IMR-90 (cell line): ENCODE results near the gene ST3GAL5. TPM values are rescaled to one million over a fixed set of nuclear protein-coding genes. Genes with fewer than 3 reads are reported as not detected.

Source experiments
- ATAC-seq: fragments of 200-7000 bp; cut with Tn5 transposase; 2 replicates; pipeline ENCODE4 v1.9.1; 2020; ENCODE audit warnings: low read depth, mild to moderate bottlenecking, moderate library complexity
- BruUV-seq: library from RNA; stranded (reverse); fragments of 400-500 nt; replicated peaks from 2 replicates; lab custom pipeline; 2021; lab: Mats Ljungman, UMichigan
- CTCF ChIA-PET: fragments of 300-600 bp; formaldehyde crosslinking; extraction: SDS; loops from one replicate; lab custom pipeline; 2021; ENCODE audit warnings: antibody characterized with exemption; lab: Yijun Ruan, JAX
- POLR2A ChIA-PET: fragments of 300-600 bp; sonication (Branson Sonifier 250); formaldehyde crosslinking; loops from one replicate; lab custom pipeline; 2022; ENCODE audit warnings: antibody characterized with exemption; ENCODE audit not compliant: unreplicated experiment; lab: Charles Lee
- DNase-seq: peaks from one replicate; pipeline ENCODE4 v3.0.0; 2013
- H2AFZ ChIP-seq: replicated peaks from 2 replicates; pipeline ENCODE3; 2013; ENCODE audit warnings: low read length, mild to moderate bottlenecking; ENCODE audit not compliant: poor library complexity
- H2AK5ac ChIP-seq: 2 replicates; pipeline ENCODE4 v1.6.1; 2013; ENCODE audit warnings: low read depth, low read length, inconsistent platforms
- H2AK9ac ChIP-seq: replicated peaks from 2 replicates; pipeline ENCODE3; 2013; ENCODE audit warnings: mild to moderate bottlenecking, low read depth, low read length, moderate library complexity; ENCODE audit not compliant: poor library complexity
- H2BK120ac ChIP-seq: 2 replicates; pipeline ENCODE4 v1.6.1; 2013; ENCODE audit warnings: low read depth, low read length, inconsistent platforms
- H2BK15ac ChIP-seq: 3 replicates; pipeline ENCODE4 v1.6.1; 2013; ENCODE audit warnings: low read depth, low read length, inconsistent platforms
- H2BK20ac ChIP-seq: 2 replicates; pipeline ENCODE4 v1.6.1; 2013; ENCODE audit warnings: low read depth, mild to moderate bottlenecking, inconsistent platforms, low read length, moderate library complexity
- H2BK5ac ChIP-seq: 2 replicates; pipeline ENCODE4 v1.6.1; 2013; ENCODE audit warnings: mild to moderate bottlenecking, low read depth, low read length, inconsistent platforms; ENCODE audit not compliant: poor library complexity, severe bottlenecking
- H3K14ac ChIP-seq: replicated peaks from 2 replicates; pipeline ENCODE4 v1.6.1; 2013; ENCODE audit warnings: low read depth, low read length, inconsistent platforms
- H3K18ac ChIP-seq: 2 replicates; pipeline ENCODE4 v1.6.1; 2013; ENCODE audit warnings: low read depth, low read length, control low read depth
- H3K23ac ChIP-seq: 2 replicates; pipeline ENCODE4 v1.6.1; 2013; ENCODE audit warnings: low read depth, low read length, inconsistent platforms
- H3K27ac ChIP-seq: 2 replicates; pipeline ENCODE4 v1.5.1; 2013; ENCODE audit warnings: mild to moderate bottlenecking, control low read depth, low read length; ENCODE audit not compliant: insufficient read depth
- H3K27me3 ChIP-seq: 2 replicates; pipeline ENCODE4 v1.6.1; 2013; ENCODE audit warnings: low read length; ENCODE audit not compliant: control insufficient read depth, insufficient read depth
- H3K36me3 ChIP-seq: 2 replicates; pipeline ENCODE4 v1.6.1; 2013; ENCODE audit warnings: low read length, mixed read lengths; ENCODE audit not compliant: control insufficient read depth, insufficient read depth
- H3K4ac ChIP-seq: 2 replicates; pipeline ENCODE4 v1.6.1; 2013; ENCODE audit warnings: low read depth, low read length, inconsistent platforms
- H3K4me1 ChIP-seq: 2 replicates; pipeline ENCODE4 v1.6.1; 2013; ENCODE audit warnings: low read length, mixed read lengths; ENCODE audit not compliant: control insufficient read depth, insufficient read depth
- H3K4me2 ChIP-seq: 2 replicates; pipeline ENCODE4 v1.6.1; 2013; ENCODE audit warnings: low read depth, mild to moderate bottlenecking, control low read depth, low read length, moderate library complexity
- H3K4me3 ChIP-seq: 2 replicates; pipeline ENCODE4 v1.5.1; 2013; ENCODE audit warnings: low read depth, mild to moderate bottlenecking, control low read depth, low read length, moderate library complexity; ENCODE audit not compliant: insufficient read depth
- H3K56ac ChIP-seq: 2 replicates; pipeline ENCODE4 v1.6.1; 2013; ENCODE audit warnings: low read length, inconsistent platforms; ENCODE audit not compliant: insufficient read depth; ENCODE audit errors: extremely low read depth
- H3K79me1 ChIP-seq, 2 experiments: 2 replicates each; pipeline ENCODE4 v1.6.1; 2013; ENCODE audit warnings: low read length in 2 of 2, inconsistent platforms in 1 of 2, low read depth in 1 of 2
- H3K9ac ChIP-seq: 2 replicates; pipeline ENCODE4 v1.6.1; 2013; ENCODE audit warnings: low read depth, low read length, control low read depth
- H3K9me1 ChIP-seq: 2 replicates; pipeline ENCODE4 v1.6.1; 2013; ENCODE audit warnings: low read length, inconsistent platforms; ENCODE audit not compliant: insufficient read depth
- H3K9me3 ChIP-seq: 2 replicates; pipeline ENCODE4 v1.6.1; 2013; ENCODE audit warnings: low read length; ENCODE audit not compliant: control insufficient read depth, insufficient read depth
- H4K20me1 ChIP-seq: 2 replicates; pipeline ENCODE4 v1.6.1; 2013; ENCODE audit warnings: low read length, inconsistent platforms; ENCODE audit not compliant: insufficient read depth
- H4K5ac ChIP-seq: 2 replicates; pipeline ENCODE4 v1.6.1; 2013; ENCODE audit warnings: mild to moderate bottlenecking, low read depth, low read length, control low read depth
- H4K8ac ChIP-seq, 2 experiments: 2 replicates each; pipeline ENCODE4 v1.6.1; 2013; ENCODE audit warnings: low read depth in 2 of 2, low read length in 2 of 2, control low read depth in 1 of 2, inconsistent platforms in 1 of 2
- H4K91ac ChIP-seq: 2 replicates; pipeline ENCODE4 v1.6.1; 2013; ENCODE audit warnings: low read depth, low read length, inconsistent platforms; ENCODE audit not compliant: insufficient read depth
- BHLHE40 ChIP-seq: fragments of 150-350 bp; IDR thresholded peaks from 2 replicates; pipeline ENCODE4 v1.6.1; 2016; ENCODE audit warnings: mild to moderate bottlenecking, low read depth, low read length
- CEBPB ChIP-seq: IDR thresholded peaks from 2 replicates; pipeline ENCODE4 v1.6.1; 2012; ENCODE audit warnings: low read depth, low read length, improper control_type of control experiment
- CHD1 ChIP-seq: IDR thresholded peaks from 2 replicates; pipeline ENCODE4 v1.6.1; 2012; ENCODE audit warnings: low read depth, low read length, improper control_type of control experiment
- MAFK ChIP-seq: IDR thresholded peaks from 2 replicates; pipeline ENCODE4 v1.6.1; 2012; ENCODE audit warnings: low read depth, low read length, improper control_type of control experiment
- NFE2L2 ChIP-seq: fragments of 150-350 bp; IDR thresholded peaks from 2 replicates; pipeline ENCODE4 v1.6.1; 2016; ENCODE audit warnings: low read depth, mild to moderate bottlenecking, low read length
- RAD21 ChIP-seq: IDR thresholded peaks from 2 replicates; pipeline ENCODE4 v1.6.1; 2012; ENCODE audit warnings: low read length, improper control_type of control experiment
- RCOR1 ChIP-seq: IDR thresholded peaks from 2 replicates; pipeline ENCODE4 v1.6.1; 2012; ENCODE audit warnings: mild to moderate bottlenecking, low read length, improper control_type of control experiment; ENCODE audit not compliant: insufficient replicate concordance
- RFX5 ChIP-seq: IDR thresholded peaks from 2 replicates; pipeline ENCODE4 v1.8.0; 2012; ENCODE audit warnings: low read depth, mild to moderate bottlenecking, low read length, moderate library complexity
- WGBS, 2 experiments: methylation state at CpG; one replicate each; pipeline versions ENCODE4 v1.1.5 to v1.1.7; 2013; ENCODE audit warnings: missing lambda C conversion rate in 2 of 2; ENCODE audit not compliant: insufficient read length in 1 of 2; ENCODE audit errors: extremely low coverage in 2 of 2; 5-methylcytosine and 5-hydroxymethylcytosine counted together
- dilution Hi-C: fragments of 300-500 bp; cut with HindIII; formaldehyde crosslinking; loops from one replicate; pipeline ENCODE4 v1.14.3; 2018; ENCODE audit warnings: low sequenced_read_pairs; ENCODE audit not compliant: unreplicated experiment
- in situ Hi-C: fragments of 300-500 bp; cut with MboI; formaldehyde crosslinking; loops from 3 replicates; pipeline ENCODE4 v1.14.3; 2019; ENCODE audit warnings: low sequenced_read_pairs, inconsistent platforms, mixed read lengths
- intact Hi-C: fragments of 100-400 bp; cut with micrococcal nuclease; formaldehyde crosslinking; loops from 2 replicates; pipeline ENCODE4 v1.10.0; 2022
- polyA plus RNA-seq, 3 experiments: library from polyadenylated mRNA; depleted of rRNA; stranded (reverse); fragments of >200 nt; gene quantifications; 2 replicates each; pipeline ENCODE4 v1.2.3, GENCODE V29; 2012; ENCODE audit warnings: low replicate concordance in 1 of 3
- total RNA-seq: library from RNA; depleted of rRNA; stranded (reverse); fragments of >200 nt; gene quantifications from 2 replicates; pipeline ENCODE4 v1.2.3, GENCODE V29; 2012
- TF ChIP-seq, protein P1 (sequence below): conservative IDR thresholded peaks from 2 replicates; pipeline ENCODE4 v1.5.1; 2012; ENCODE audit warnings: mild to moderate bottlenecking, low read depth, low read length, improper control_type of control experiment
- TF ChIP-seq, protein P2 (sequence below): fragments of 150-350 bp; IDR thresholded peaks from 2 replicates; pipeline ENCODE4 v1.6.1; 2016; ENCODE audit warnings: low read depth, mild to moderate bottlenecking, low read length, moderate library complexity, borderline replicate concordance

The ST3GAL5 gene
- total and polyA plus RNA-seq, 2 of the 4 experiments (the other 2 are of a cell fraction): 16.8 to 21.0 TPM

DNA sequence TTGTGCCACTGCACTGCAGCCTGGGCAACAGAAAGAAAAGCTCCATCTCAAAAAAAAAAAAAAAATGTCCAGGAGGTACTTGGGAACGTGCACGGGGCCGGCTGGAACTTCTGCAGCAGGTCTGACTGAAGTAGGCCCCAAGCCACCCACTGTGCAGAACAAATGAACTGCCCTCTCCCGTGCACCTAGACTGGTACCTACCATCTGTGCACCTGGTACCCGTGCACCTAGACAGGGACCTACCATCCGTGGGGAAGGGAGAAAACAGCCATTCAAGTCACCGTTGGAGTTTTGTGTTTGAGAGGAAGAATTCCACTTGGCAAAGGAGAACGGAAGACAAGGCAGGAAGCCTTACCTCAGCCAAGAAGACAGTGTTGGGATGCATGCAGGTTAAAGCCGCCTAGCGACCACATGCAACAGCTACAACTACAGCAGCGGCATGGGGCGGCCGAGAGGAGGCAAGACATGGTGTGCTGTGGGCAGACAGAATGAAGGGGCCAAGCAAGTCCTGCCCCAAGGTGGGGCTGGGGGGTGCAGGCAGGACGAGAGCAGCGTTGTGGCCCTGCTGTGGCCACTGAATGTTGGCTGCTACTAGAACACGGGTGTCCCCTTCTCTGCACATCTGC lies 16.1 kb downstream of the ST3GAL5 start:
- WGBS, 2 experiments: 66% methylated on average over 6 of the region's 16 CpGs; no CpG with 5 or more reads in 1 of the 2 experiments
- H2BK15ac ChIP-seq: no peak overlapping the region
- intact Hi-C loops: no loop called here

More for the DNA sequence above, 16.1 kb downstream of the ST3GAL5 start:
- Histone ChIP-seq H3K27ac (no peak overlapping the region), H3K4me3 (no peak overlapping the region), H3K9me1 (no peaks in the 10 kb centered on the region), H3K18ac (no peak overlapping the region), H3K9ac (no peak overlapping the region), H2BK5ac (no peak overlapping the region), H4K20me1 (no peaks in the 10 kb centered on the region; the same call in 1 of the 2 replicates), H2AFZ (no peak overlapping the region), H2BK20ac (no peak overlapping the region), H3K56ac (no peak overlapping the region), H3K36me3 (0 out of 2 replicates have a peak, but pooled peaks cover 2% of the 10 kb centered on the region), H3K23ac (no peak overlapping the region), H4K5ac (no peak overlapping the region), H2AK5ac (no peak overlapping the region), H4K8ac (no peak overlapping the region), H3K9me3 (no peaks in the 10 kb centered on the region), H3K4me2 (no peak overlapping the region), H3K4ac (no peak overlapping the region), H3K14ac (no peak overlapping the region), H2BK120ac (no peak overlapping the region), H3K4me1 (peaks cover 1% of the 10 kb centered on the region; the same call in 1 of the 2 replicates), H3K27me3 (no peaks in the 10 kb centered on the region), H4K91ac (no peak overlapping the region), H2AK9ac (no peak overlapping the region), H3K79me1 (peaks cover 0 to 4% of the 10 kb centered on the region in 2 experiments; a peak in 2 of 4 replicates)
- ATAC-seq: no peak
- no peak for DNase-seq
- dilution Hi-C loops (no loop called here), in situ Hi-C loops (no loop called here)
- CTCF ChIA-PET: no interaction called here
- BruUV-seq: no TSS peak
- TF ChIP-seq, protein P1, sequence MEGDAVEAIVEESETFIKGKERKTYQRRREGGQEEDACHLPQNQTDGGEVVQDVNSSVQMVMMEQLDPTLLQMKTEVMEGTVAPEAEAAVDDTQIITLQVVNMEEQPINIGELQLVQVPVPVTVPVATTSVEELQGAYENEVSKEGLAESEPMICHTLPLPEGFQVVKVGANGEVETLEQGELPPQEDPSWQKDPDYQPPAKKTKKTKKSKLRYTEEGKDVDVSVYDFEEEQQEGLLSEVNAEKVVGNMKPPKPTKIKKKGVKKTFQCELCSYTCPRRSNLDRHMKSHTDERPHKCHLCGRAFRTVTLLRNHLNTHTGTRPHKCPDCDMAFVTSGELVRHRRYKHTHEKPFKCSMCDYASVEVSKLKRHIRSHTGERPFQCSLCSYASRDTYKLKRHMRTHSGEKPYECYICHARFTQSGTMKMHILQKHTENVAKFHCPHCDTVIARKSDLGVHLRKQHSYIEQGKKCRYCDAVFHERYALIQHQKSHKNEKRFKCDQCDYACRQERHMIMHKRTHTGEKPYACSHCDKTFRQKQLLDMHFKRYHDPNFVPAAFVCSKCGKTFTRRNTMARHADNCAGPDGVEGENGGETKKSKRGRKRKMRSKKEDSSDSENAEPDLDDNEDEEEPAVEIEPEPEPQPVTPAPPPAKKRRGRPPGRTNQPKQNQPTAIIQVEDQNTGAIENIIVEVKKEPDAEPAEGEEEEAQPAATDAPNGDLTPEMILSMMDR: no peak
- no peak for TF ChIP-seq RCOR1
- no peak for TF ChIP-seq CHD1
- TF ChIP-seq MAFK: no peak
- TF ChIP-seq RFX5: no peak
- no peak for TF ChIP-seq RAD21
- no peak for TF ChIP-seq CEBPB
- TF ChIP-seq BHLHE40: no peak
- TF ChIP-seq NFE2L2: no peak
- TF ChIP-seq, protein P2, sequence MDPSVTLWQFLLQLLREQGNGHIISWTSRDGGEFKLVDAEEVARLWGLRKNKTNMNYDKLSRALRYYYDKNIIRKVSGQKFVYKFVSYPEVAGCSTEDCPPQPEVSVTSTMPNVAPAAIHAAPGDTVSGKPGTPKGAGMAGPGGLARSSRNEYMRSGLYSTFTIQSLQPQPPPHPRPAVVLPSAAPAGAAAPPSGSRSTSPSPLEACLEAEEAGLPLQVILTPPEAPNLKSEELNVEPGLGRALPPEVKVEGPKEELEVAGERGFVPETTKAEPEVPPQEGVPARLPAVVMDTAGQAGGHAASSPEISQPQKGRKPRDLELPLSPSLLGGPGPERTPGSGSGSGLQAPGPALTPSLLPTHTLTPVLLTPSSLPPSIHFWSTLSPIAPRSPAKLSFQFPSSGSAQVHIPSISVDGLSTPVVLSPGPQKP: no peak
- POLR2A ChIA-PET: no interaction called here
